HG03025 (cell line): ENCODE data around the gene SH3RF1.

Source experiments
- ATAC-seq: cut with Tn5 transposase; IDR thresholded peaks from one replicate; pipeline ENCODE4 v1.9.1; 2021; ENCODE audit warnings: mild to moderate bottlenecking, moderate library complexity; ENCODE audit not compliant: unreplicated experiment, low FRiP score

Gene SH3RF1

GRCh38 chr4:169089004-169089403 lies 181.8 kb downstream of the SH3RF1 start:
- ATAC-seq: no peak

- ATAC-seq: no peak
Observed at GRCh38 chr4:169084954-169085353, 185.8 kb downstream of the SH3RF1 start.

GRCh38 chr4:169080981-169081380 lies 189.8 kb downstream of the SH3RF1 start:
- ATAC-seq: no peak

- no peak for ATAC-seq
Observed at GRCh38 chr4:169079942-169080827, 190.6 kb downstream of the SH3RF1 start.

DNA sequence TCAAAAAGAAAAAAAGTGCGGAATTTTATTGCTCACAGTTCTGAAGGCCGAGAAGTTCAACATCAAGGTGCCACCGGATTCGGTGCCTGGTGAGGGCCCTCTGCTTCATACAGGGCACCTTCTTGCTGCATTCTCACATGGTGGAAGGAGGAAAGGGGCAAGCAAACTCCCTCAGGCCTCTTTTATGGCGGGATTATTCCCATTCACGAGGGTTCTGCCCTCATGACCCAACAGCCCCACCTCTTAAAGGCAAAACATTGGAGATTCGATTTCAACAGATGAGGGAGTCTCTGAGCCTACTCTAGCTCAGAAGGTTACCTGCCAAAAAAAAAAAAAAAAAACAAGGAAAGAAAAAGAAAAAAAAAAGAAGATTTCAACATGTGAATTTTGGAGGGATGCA lies 196.6 kb downstream of the SH3RF1 start:
- no peak for ATAC-seq

DNA sequence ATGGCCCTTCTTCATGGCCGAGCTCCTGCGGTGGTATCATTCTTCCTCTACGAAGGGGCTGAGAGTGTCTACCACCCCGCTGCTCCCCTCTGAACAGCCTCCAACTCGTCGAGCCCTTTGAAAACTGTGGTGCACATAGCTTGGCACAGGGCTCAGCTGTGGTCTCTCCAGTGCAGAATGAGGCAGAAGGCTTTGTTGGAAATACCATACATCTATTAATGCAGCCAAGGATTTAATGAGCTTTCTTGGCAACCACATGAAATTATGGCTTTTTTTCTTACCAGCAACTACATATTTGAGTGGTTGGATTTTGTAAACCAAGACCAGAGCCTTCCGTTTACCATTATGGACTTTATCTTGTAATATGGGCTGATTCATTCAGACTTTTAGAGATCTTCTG lies 199.0 kb downstream of the SH3RF1 start:
- ATAC-seq: no peak

- ATAC-seq: no peak
Observed at GRCh38 chr4:169070895-169071218, 199.9 kb downstream of the SH3RF1 start.

DNA sequence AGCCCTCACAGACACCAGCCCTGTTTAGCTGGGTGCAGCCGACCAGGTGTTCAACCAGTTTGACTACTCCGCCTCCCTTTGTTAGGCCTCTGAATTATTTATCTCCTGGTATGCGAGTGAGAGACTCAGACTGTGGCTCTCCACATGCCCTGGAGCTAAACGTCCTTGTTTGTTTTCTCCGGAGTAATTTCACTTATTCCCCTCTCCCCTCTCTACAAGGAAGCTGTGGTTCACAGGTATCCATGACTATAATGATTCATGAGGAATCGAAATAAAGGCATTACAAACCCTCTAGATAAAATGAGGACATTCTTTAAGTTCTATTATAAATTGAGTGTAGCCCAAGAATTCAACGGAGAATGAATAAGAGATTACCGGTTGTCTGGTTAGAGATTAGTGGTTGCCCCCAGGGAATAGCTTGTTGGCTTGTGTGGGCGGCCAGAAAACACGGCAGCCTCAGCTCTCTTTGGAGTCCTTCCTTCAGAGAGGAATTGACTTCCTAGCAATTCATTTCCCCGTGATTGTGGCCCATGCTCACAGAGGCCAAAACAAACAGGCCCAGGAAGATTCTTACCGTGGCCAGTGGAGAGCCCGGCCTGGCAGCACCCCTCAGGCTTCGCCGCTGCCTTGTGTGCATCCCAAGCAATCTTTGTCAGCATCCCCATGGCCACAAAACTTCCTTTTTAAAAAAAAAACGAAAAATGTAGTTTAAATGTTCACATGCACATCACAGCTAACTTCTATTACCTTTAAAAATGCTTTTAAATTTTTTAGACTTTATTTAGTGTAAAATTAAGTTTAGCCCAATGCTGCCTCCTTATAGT lies 200.5 kb downstream of the SH3RF1 start:
- ATAC-seq: no peak

DNA sequence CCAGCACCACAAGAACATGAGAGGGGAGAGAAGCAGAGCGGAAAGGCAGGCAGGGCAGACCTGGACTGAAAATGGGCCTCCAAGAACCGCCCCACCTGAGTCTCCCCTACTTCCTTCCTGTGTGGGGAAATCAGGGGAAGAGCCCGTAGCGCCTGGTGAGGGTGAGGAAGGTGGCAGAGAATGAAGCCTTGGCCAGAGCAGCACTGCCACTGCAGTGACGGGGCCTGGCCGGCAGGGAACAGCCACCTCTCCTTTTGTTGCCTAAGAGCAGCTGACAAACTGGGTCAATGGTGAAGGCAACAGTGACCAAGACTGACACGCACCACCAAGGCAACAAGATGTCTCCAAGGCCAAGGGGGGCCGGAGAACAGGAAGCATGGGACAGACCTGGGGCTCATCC lies 202.3 kb downstream of the SH3RF1 start:
- ATAC-seq: no peak

- ATAC-seq: no peak
Observed at GRCh38 chr4:169066934-169067333, 203.8 kb downstream of the SH3RF1 start.

DNA sequence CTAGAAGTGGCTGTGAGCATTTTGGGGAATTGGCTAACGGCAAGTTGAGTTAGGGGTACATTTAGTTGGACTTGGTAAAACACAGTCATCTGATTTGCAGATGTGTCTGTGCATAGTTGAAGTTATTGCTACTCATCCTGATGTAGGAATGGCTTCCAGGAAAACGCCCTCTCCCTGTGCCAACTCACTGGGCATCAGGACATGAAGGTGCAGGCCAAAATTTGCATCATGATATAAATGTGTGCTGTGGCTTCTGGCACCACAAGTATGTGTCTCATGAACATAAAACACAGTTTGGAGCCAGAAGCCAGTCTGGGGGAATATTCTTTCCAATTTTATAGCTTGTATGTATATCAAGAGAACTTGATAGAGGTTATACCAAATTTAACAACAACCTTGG lies 206.5 kb downstream of the SH3RF1 start:
- ATAC-seq: no peak

DNA sequence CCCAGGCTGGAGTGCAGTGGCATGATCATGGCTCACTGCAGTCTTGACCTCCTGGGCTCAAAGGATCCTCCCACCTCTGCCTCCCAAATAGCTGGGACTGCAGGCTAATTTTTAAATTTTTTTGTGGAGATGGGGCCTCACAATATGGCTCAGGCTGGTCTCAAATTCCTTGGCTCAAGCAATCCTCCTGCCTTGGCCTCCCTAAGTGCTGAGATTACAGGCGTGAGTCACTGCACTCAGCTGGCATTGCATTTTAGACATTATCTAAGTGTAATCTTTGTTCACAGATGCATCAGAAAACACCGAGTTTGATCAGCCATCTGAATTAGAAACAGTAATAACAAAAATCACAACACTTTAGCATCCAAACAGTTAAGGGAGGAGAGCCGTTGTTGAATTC lies 207.3 kb downstream of the SH3RF1 start:
- ATAC-seq: no peak

DNA sequence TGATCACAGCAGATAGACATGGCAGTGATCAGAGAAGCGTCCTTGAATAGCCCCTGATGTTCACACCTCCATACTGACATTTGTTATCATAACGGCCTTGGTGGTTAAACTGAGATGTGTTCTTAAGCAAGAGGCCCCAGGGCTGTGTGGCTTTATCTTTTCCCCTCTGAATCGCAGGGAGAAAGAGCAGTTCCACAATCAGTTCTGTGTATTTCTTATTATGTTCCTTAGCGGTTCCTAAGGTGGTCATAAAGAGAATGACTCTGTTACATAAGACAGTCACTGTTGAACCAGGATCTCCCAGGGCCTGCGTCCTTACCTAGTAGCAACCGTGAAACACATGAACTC lies 207.9 kb downstream of the SH3RF1 start:
- no peak for ATAC-seq

DNA sequence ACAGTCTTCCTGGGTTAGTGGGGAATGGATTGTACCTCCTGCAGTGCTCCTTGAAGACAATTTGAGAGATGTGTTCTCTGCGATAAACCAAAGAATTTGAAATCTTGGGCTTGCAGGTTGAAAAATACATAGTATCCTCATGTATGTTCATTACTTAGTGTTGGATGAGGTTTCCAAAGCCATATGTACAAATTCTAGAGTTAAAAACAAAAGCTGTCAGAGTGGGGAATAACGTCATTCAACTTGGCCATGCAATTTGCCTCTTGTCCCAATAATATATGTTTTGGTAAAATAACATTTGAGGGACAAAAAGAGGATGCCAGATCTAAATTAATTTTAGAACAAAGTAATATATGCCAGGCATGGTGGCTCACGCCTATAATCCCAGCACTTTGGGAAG lies 209.4 kb downstream of the SH3RF1 start:
- no peak for ATAC-seq

DNA sequence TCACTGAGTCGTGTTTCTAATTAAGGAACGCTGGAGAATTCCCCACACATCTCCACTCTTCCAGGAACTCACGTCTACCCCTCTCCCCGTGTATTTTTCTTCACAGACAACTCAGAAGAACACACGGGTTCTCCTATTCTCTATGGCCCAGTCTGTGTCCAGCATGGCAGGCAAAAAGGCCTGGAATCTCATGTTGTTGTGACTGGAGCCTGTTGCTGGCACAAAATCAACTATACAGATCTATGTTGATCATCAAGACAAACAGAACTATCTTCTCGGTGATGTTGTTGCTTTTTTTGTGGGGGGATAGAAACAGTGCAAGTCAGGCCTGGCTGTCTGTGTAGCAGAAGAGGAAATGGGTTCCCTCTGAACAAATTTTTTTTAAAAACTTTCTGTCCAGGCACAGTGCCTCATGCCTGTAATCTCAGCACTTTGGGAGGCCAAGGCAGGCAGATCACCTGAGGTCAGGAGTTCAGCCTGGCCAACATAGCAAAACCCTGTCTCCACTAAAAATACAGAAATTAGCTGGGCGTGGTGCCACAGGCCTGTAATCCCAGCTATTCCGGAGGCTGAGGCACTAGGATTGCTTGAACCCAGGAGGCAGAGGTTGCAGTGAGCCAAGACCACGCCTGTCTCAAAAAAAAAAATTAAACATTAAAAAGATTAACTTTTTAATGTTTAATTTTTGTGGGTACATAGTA lies 210.2 kb downstream of the SH3RF1 start:
- no peak for ATAC-seq

GRCh38 chr4:169059306-169060211 lies 211.2 kb downstream of the SH3RF1 start:
- no peak for ATAC-seq

DNA sequence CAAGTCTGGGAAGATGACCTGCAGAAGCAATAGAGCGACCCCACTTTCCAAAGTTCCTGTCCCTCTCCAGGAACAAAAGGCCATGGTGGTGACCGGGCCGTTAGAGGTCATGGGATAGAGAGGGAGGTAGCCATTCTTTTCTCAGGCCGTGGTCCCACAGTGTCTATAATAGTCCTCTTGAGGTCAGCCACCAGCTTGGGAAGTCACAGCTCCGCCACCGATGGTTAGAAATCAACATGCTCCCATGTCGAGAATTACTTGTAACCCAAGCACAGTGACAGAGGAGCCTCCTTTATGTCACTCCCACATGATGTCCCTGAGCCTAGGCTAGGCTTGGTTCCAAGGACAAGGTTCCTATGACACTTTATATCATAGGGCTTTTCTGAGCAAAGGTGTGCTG lies 212.4 kb downstream of the SH3RF1 start:
- ATAC-seq: no peak

GRCh38 chr4:169054879-169055278 lies 215.9 kb downstream of the SH3RF1 start:
- ATAC-seq: no peak

DNA sequence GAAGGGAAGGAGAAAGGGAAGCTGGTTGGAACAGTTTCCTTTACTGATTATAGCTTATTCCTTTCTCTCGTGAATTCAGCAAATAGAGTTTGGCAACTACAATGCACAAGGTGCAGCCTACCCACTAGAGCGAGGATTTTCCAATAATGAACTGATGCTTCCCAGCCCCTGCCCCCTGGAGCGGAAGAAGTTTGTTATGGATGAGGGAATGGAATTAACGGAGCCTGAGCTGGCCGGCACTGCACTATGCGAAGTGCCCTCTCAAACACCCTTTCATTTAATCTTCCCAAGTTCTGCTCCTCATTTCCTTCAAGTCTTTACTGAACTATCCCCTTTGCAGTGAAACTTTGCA lies 218.2 kb downstream of the SH3RF1 start:
- no peak for ATAC-seq
